GM11168 (cell line): ENCODE results near the gene SETD6.

Experiments used
- in situ Hi-C: fragments of 300-500 bp; cut with MboI; formaldehyde crosslinking; loops from one replicate; pipeline ENCODE4 v1.12.0; 2022; ENCODE audit warnings: low sequenced_read_pairs; ENCODE audit not compliant: unreplicated experiment

The SETD6 gene, protein sequence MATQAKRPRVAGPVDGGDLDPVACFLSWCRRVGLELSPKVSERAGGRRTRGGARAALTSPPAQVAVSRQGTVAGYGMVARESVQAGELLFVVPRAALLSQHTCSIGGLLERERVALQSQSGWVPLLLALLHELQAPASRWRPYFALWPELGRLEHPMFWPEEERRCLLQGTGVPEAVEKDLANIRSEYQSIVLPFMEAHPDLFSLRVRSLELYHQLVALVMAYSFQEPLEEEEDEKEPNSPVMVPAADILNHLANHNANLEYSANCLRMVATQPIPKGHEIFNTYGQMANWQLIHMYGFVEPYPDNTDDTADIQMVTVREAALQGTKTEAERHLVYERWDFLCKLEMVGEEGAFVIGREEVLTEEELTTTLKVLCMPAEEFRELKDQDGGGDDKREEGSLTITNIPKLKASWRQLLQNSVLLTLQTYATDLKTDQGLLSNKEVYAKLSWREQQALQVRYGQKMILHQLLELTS

DNA sequence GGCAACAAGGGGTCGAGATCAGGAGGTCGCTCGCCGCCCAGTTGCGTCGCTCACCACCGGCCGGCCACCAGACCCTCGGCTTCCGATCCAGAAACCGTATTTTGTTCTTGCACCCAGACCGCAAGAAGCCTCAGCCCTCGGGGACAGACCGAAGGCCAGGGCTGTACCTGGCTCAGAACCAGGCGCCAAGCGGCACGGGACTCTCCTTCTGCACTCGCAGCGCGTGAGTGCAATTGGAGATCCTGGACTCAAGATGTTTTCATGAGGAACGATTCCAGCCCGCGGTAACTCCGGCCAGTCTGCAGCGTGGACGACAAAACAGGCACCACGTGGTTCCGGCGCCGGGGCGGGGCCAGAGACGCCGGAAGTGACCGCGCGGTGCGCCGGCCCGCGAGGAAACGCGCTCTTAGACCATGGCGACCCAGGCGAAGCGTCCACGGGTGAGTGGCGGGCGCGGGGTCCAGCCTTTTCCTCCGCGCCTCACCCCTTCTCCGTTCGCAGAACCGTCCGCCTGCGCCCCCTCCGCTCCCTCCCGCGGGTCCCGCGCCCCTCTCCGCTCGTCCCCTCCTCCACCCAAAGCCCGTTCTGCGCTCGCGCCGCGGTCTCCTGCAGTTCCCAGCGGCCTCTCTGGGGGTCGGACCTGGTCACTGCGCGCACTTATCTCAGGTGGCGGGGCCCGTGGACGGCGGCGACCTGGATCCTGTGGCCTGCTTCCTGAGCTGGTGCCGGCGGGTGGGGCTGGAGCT lies at the start of gene SETD6:
Gene SETD6 (plus strand): TSS at position 393 of the 746 bp plus-strand sequence. CDS start 21 bp downstream, at position 414.
- in situ Hi-C loops: no loop called here

DNA sequence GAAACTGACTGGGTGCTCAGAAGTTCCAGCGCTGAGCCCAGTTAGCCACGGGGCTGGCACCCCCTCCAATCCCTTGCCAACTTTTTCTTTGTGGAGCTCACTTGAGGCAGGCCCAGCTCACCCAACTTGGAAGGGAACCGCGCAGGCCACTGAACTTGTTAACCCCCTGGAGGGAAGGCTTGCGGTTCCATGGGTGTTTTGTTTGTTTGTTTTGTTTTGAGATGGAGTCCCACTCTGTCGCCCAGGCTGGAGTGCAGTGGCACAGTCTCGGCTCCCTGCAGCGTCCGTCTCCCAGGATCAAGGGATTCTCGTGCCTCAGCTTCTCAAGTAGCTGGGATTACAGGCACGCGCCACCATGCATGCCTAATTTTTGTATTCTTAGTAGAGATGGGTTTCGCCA lies 49.5 kb upstream of the SETD6 start:
- in situ Hi-C loops: no loop called here

DNA sequence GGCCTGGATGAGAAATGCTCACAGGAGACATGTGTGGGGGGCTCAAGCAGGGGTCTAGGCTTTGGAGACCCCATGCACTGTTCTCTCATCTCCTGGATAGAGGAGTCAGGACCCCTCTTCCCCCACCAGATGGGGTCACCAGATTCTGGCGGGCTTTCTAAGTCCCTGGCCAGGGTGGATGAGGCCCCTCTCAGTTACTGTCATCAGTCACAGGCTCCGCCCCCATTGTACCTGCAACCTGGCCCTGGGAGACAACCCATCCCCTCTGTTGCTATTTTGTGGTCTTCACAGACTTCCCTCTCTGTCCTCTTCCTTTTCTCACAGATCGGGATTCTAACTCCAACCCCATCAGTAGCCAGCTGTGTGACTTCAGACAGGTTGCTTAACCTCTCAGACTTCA lies 48.9 kb upstream of the SETD6 start:
- in situ Hi-C loops: no loop called here

DNA sequence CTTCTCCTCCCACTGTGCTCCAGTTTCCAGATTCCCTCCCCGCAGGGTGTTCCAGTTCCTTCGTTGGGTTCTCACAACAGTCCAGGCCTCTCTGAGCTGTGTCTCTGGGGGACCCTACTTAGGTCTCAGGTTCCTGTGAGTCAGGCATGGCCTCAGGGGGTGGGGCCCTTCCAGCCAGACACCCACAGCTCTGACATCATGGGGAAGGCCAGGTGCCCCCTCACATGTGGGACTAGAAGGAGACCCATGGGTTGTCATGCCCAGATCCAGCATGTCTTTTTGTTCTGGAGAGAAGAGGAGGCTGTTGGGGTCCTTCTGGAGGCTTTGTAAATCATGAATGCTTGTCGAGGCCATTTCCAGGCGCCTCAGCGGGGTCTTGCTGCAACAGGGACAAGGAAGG lies 47.4 kb upstream of the SETD6 start:
- in situ Hi-C loops: no loop called here

DNA sequence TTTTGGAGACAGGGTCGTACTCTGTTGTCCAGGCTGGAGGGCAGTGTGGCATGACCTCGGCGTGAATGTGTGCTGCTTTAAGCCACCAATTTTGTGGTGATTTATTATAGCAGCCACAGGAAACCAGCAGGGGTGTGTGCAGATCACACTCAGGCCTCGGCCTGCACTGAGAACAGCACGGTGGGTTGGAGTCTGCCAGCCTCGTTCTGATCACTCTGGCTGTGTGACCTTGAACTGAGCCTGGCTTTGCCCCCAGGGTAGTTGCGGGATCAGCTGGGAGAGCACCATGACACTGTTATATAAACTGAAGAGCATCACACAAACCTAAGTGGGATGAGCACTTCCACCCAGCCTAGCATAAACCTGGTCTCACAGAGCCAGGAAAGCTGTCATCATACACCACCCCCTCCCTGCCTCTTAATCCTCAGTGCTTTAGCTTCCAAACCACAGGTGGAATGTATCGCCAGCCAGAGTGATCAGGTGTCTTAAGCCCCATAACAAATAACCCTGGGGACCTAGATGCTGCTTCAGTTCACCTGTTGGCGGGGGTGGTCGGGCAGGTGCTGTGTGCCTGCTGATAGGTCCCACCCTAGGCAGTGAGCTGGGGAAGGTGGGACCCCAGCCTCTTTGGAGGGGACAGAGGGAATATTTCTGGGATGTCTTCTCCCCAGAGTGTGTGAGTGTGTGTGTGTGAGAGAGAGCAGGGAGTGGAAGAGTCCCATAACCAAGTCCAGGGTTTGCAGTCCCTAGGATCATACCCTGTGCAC lies 43.9 kb upstream of the SETD6 start:
- in situ Hi-C loops: no loop called here

DNA sequence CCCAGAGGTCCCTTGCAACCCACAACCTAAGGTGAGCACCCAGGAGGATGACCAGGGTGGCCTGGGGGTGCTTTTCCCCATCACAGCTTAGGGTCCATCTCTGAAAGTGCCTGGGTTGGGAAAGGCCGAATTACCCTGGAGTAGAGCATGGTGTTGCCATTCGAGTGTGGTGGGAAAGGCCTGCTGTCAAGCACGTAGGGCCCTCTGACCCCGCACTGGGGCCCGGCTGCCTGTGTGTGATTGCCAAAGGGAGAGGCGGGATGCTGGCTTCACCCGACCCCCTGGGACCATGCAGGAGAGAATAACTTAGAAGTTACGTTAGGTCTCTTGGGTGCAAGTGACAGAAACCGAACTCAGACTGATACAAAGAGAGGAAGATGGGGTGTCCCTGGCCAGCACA lies 43.1 kb upstream of the SETD6 start:
- in situ Hi-C loops: no loop called here

DNA sequence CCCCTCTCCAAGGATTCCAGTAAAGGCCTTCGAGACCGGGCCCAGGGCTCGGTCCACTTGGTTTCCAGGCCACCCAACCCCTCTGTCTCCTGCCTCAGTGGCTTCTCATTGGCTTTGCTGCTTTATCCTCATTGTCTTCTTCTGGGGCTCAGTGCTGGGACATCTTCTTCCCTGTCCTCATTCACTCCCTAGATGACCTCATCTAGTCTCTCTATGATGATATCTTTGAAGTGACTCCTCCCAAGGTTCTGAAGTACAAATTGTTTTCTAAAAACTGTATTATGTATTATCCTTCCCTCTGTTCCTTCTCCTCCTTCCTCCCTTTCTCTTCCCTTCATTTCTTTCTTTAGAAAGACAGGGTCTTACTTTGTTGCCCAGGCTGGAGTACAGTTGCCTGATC lies 42.5 kb upstream of the SETD6 start:
- in situ Hi-C loops: no loop called here

DNA sequence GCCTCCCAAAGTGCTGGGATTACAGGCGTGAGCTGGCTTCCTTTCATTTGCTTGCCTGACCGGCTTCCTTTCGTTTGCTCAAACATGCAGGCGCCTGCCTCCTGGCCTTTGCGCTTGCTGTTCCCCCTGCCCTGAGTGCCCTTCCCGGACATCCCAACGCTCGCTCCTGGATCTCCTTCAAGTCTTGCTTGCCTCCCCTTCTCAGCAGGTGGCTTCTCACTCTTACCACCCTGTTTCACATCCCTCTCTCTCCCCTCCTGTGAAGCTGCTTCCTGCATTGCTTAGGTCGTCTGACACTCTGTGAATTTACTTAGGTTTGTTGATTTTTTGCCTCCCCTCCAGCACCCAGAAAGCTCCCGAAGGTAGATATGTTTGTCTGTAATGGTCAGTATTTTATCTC lies 41.0 kb upstream of the SETD6 start:
- in situ Hi-C loops: no loop called here

DNA sequence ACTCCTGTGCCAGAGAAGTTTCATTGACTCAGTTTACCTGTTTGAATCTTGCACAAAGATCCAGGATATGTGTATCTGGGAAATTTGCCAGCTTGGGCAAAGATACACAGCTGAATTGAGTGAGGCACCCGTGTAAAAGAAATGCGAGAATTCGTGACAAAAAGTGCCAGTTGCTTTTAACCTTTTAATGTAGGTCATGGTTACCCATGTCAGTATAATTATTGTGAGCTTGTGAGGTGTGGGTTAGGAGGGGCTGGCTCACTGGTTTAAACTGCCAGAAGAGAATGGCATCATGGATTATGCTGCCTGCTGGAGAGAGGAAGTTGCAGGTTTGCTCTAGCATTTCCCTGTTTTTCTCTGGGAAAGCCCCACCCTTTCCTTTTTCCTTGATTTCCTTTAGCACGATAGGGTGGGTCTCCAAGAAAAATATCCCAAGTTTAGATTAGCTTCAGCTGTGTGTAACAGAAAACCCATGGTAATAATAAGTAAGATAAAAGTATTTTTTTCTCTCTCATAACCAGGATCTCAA lies 40.2 kb upstream of the SETD6 start:
- in situ Hi-C loops: no loop called here

DNA sequence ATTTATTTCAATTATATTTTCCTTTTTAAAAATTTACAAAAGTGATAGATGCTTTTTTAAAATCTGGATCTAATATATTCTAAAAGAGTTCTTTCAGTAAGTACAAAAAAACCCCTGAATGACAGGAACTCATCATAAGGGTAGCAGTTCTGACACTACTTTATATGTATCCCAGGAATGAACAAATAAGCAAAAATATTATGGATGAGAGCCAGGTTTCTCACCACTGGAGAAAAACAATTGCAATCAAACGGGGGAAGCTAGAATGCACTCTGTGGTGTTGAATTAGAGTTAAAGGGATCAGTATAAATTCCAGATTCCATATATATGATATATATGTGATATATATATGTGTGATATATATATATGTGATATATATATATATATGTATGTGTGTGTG lies 38.5 kb upstream of the SETD6 start:
- in situ Hi-C loops: no loop called here

DNA sequence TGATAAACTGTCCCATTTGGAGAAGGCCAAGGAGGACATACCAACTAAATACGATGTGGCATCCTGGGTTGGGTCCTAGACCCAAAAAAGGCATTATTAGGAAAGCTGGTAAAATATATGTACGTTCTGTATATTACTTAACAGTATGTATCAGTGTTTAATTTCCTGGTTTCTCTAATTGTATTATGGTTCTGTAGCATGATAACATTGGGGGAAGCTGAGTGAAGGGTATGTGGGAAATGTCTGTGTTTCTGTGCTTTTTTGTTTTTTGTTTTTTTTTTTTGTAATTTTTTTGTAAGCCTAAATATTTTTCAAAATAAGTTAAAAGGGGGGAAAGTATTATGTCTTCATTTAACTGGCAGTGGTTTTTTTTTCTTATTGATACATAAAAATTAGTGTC lies 36.9 kb upstream of the SETD6 start:
- in situ Hi-C loops: no loop called here

DNA sequence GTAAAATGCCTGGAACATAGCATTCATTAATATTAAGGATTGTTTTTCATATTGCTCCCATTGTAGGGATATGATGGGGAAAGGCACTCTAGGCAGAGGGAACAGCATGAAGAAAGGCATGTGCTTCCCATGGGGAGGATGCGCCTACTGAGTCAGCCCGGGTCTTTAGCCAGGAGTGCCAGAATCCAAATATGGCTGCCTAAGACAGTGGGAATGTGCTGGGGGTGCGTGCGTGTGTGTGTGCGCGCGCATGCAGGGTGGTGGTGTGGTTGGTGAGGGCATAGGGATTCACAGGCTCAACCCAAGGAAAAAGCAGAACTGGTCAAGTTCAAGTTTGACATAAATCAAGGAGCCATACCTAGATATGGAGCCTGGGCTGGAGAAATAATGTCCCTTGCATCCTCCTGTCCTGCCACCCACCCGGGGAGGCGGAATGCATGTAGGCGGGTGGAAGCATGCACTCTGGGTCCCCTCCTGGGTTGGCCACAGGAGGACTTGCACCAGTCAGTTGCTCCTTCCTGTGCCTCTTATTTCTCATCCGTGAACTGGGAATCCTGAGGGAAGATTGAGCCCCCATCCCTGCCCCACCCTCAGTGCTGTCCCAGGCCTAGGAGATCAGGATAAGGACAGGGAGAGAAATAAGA lies 34.0 kb upstream of the SETD6 start:
- in situ Hi-C loops: no loop called here

DNA sequence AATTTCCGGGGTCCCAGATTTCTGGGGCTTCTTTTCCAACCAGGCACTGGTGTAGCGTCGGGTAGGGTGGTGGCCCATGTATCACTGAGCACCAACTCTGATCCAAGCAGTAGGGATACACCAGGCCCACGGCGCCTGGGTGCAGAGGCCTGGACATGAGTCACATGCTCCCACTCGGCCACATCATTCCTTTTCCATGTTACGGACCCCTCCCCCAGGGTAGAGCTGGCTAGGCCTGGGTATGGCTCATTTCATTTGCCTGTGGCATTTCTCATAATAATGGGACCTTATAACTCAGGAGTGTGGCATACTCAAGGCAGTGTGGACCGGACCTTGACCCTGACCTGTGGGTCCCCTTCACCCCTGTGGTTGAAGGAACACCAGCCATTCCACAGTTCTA lies 33.4 kb upstream of the SETD6 start:
- in situ Hi-C loops: no loop called here

DNA sequence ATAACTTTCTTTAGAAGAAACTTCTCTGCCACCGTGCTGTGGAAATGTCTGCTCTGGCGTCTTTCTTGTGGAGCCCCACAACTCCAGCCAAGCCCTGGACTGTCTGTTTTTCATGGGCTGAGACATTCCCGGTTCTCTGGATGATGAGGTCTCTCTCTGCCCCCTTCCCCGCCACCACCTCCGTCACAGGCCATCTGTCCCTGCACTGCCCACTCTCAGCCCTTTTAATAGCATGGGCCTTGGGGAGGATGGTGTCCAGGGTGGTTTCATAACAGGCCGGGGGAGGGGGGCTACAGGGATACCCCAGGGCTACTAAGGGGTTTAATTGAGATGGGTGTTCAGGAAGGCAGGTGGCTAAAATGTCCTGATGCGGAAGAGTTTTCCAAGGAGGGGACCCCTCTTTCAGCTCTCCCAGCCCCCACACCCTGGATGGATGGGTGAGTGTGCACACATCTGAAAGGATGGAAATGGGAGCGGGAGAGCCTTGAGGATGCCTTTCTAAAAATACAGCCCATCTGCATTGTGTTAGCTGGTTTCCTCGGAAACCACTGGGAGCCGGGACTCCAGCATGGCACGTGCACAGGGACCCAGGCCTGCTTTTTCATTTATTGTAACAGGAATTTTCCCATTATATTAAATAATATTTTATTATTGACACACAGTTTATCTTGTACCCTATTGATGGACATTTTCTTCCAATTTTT lies 30.0 kb upstream of the SETD6 start:
- in situ Hi-C loops: no loop called here

DNA sequence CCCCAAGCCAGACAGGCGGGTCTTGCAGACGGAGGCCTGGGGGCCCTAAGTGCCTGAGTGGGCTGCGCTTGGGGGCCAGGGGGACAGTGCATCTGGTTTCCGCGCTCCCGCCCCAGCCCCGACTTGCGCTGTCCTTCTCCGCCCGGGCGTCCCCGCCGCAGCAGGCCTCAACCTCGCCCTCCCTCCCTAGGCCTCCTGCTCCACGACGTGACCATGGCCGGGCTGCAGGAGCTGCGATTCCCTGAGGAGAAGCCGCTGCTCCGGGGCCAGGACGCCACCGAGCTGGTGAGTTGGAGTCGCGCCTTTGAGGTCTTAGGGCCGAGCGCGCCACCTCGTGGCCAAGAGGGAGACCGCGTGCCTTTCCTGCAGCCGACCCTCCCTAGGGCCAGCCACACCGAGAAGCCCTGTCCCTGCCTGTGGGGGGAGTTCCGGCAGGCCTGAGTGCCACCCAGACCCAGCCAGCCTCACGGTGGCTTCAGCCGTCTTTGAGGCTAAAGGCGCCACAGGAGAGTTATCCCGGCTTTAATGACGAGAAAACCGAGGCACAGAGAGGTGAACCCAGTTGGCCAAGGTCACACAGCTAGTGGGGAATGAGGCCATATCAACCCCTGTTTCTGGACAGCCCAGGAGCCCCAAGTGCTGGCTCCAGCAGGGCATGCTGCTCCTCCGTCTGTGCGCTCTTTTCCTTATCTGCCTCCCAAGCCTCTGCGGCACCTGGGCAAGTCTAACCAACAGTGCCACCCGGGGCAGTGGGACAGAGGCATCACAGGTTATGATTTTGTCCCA lies 27.6 kb upstream of the SETD6 start:
- in situ Hi-C loops: no loop called here

DNA sequence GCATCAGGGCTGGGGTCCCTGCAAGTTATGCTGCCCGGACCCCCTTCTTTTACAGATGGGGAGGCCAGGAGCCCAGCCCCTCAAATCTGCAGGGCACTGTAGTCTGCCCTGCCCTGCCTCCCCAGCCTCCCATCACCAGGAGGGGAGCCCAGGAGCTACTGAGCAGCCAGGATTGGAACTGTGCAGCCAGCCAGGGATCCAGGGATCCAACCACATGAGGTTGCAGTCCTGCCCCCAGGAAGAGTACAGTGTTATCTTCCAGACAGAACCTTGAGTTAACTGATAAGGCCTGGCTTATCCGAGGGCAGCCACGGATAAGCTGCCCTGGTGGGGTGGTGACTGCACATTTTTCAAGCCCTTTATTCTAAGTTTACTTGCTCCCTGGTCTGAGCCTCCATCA lies 26.8 kb upstream of the SETD6 start:
- in situ Hi-C loops: no loop called here

DNA sequence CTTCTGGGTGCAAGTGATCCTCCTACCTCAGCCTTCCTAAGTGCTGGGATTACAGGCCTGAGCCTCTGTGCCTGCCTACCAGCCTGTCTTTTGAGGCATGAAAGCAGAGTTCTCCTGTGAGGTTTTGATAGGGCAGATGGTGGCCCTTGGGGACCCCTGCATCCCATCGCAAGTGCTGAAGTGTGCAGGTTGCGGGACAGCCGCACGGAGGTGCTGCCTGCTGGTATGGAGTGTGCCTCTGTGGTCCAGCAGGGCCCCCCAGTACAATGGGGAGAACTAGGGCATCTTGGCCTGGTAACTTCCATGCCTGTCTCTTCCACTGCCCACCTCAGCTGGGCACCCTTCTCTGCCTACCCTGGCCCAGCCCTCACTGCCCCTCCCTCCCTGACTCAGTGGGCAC lies 25.3 kb upstream of the SETD6 start:
- in situ Hi-C loops: loop anchor here (5.0 kb wide), 1 partner anchor 158 kb away; no protein-coding TSS in a partner anchor

DNA sequence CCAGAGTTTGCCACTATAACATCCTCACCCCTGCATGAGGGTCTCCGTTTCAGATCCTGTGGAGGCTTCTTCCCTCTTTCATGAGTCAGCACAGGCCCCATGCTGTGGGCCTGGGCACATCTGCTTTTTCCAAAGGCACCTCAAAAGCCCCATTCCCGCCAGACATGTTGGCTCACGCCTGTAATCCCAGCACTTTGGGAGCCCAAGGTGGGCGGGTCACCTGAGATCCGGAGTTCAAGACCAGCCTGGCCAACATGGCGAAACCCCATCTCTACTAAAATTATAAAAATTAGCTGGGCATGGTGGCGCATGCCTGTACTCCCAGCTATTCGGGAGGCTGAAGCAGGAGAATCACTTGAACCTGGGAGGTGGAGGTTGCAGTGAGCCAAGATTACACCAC lies 24.8 kb upstream of the SETD6 start:
- in situ Hi-C loops: loop anchor here (5.0 kb wide), 1 partner anchor 158 kb away; no protein-coding TSS in a partner anchor

DNA sequence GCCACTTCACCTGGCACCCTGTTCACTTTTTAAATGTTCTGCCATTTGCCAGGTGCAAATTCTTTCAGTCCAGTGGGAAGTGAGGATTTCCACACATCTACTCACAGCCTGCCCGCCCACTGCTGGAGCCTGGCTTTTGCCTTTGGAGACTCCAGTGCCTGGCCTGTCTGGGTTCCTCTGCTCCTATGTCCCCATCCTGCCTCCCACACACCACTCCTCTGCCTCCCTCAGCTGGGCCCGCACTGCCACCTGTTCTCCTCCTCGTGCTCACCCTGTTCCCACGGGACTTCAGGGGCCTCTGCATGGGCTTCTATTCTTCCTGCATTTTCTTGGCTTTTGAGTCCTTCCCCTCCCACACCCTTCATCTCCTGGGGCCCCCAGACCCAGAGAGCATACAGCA lies 23.3 kb upstream of the SETD6 start:
- in situ Hi-C loops: loop anchor here (5.0 kb wide), 1 partner anchor 160 kb away; no protein-coding TSS in a partner anchor
